ENCODE measurements around the gene TFR2. TPM values are rescaled to one million over a fixed set of nuclear protein-coding genes. Genes with fewer than 3 reads are reported as not detected.
A peak's percentile ranks its signal among the peaks of the same experiment; 100 is the strongest.

Gene TFR2
- total and polyA plus RNA-seq, 2 of the 13 experiments (the other 11 are each of a cell fraction or from before 2014, with no cell fraction given), result 36.9 to 64.2 TPM

GRCh38 chr7:100655908-100656674 lies 14.7 kb upstream of the TFR2 start, which contains the start of gene ACTL6B (continued):
- no peak for TF ChIP-seq SOX13 (IDR thresholded peaks at IDR 0.05)
- TF ChIP-seq SOX13 (CRISPR knock-in tag; conservative IDR thresholded peaks at IDR 0.05 in 1 of 2, IDR thresholded peaks at IDR 0.05 in 1 of 2), result peak in 1 of 2 experiments; percentile 59; a peak in 1 of 4 replicates
- peak; percentile 82; the same call in 1 of the 2 replicates for TF ChIP-seq ZNF274 (CRISPR knock-in tag; IDR thresholded peaks at IDR 0.05)
- peak; percentile 44; the same call in 1 of the 2 replicates for TF ChIP-seq BCL3 (CRISPR knock-in tag; IDR thresholded peaks at IDR 0.05)
- no peak for TF ChIP-seq CREBL2 (CRISPR knock-in tag; IDR thresholded peaks at IDR 0.05; ENCODE audit: borderline replicate concordance)
- peak; percentile 32 for TF ChIP-seq HNRNPK (IDR thresholded peaks at IDR 0.05; ENCODE audit: low read depth, low read length, poor library complexity, severe bottlenecking)
- peak; percentile 38; the same call in 1 of the 2 replicates for TF ChIP-seq RFXANK (CRISPR knock-in tag; IDR thresholded peaks at IDR 0.05)
- no peak for TF ChIP-seq TEAD3 (CRISPR knock-in tag; optimal IDR thresholded peaks at IDR 0.05; ENCODE audit: borderline replicate concordance)
- peak; percentile 63; the same call in 1 of the 2 replicates for TF ChIP-seq IKZF5 (CRISPR knock-in tag; IDR thresholded peaks at IDR 0.05)
- no peak for TF ChIP-seq DZIP1 (CRISPR knock-in tag; IDR thresholded peaks at IDR 0.05)
- TF ChIP-seq ZNF780A (CRISPR knock-in tag; IDR thresholded peaks at IDR 0.05), result peak; percentile 61; the same call in 1 of the 2 replicates
- 0 out of 2 replicates have a peak, but pooled peaks have one; percentile 31 for TF ChIP-seq ZNF691 (CRISPR knock-in tag; IDR thresholded peaks at IDR 0.05; ENCODE audit: borderline replicate concordance, low read depth)
- no peak for TF ChIP-seq ATF7 (IDR thresholded peaks at IDR 0.05)
- no peak for TF ChIP-seq ATF7 (CRISPR knock-in tag; IDR thresholded peaks at IDR 0.05)
